Measurements from ENCODE around the gene TMEM198.
A peak's percentile ranks its signal among the peaks of the same experiment; 100 is the strongest.

Gene TMEM198

GRCh38 chr2:219591091-219591490 lies 47.3 kb downstream of the TMEM198 start:
- DNase-seq: no peak

DNA sequence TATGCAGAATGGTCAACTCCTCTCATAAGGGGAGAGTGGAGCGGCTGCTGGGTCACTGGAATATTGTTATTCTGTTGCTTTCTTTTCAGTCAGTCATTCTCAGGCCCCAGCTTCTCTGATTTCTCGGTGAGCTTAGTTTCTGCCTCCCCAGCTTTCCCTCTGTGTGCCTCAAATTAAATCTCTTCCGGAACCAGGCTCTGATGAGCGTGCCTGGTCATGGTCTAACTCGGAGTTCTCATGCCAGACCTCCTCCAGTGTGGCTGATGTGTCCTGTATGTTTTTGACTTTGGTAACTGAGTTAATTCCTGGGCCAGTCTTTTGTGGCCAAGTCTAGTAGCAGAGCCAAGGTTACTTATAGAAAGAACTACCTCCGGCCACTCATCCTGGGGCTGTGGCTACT lies 48.9 kb downstream of the TMEM198 start:
- no peak for DNase-seq

GRCh38 chr2:219593154-219593553 lies 49.3 kb downstream of the TMEM198 start:
- no peak for DNase-seq

DNA sequence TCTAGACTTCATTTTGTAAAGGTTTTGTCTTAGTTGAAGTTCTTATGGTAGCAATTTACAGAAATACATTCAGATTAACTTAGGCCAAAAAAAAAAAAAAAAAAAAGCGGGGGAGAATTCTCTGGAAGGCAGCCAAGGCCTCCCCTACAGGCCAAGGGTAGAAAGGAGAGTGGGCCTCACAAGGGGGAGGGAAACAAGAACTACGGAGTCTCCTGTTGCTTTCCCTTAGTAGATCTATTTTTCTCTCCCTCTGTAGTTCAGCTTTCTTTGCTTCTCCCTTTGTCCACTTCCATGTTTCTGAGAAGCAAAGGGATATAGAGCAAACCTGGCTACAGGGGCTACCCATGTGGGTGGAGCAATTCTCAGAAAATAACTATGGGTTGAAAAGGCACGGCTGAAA lies 51.4 kb downstream of the TMEM198 start:
- peak; percentile 83 for DNase-seq

DNA sequence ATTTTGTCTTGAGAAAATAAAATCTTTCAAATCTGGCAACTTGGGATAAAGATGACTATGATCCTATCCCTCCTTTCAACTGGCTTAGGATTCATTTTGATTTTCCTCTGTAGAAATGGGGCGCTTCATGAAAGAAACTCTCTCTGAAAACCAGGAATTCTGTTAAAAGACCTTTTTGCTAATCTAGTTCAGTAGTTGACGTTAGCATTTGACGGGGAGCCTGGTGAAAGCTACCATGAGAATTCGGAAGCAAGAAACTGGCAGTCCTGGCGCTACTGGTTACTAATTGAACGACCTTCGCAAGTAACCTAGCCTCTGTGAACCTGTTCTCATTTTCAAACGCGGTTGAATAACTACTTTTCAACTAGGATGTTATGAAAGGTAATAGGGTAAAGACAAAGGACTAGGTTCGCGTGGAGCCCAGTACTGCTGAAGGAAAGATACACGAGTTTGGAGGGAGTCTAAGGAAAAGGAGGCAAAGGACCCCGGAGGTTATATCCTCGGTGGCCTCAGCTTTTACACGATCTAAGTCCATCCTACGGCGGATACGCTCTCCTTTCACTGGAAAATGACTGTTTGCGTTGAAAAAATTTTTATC lies 53.2 kb downstream of the TMEM198 start:
- DNase-seq: peak; percentile 50

GRCh38 chr2:219597552-219598307 lies 53.9 kb downstream of the TMEM198 start, which contains the start of gene STK11IP:
Gene STK11IP (plus strand): TSS chr2:219597857. CDS start chr2:219598120, 263 bp downstream.
- peak; percentile 99 for DNase-seq

- no peak for DNase-seq
These were observed 54.7 kb downstream of the TMEM198 start for GRCh38 chr2:219598308-219599078.

All from hematopoietic multipotent progenitor cell treated with erythropoietin and hydrocortisone succinate and interleukin-3 and kit ligand, for 6 days (in vitro differentiated cells).